Trophoblast cell (in vitro differentiated cells and primary cell): ENCODE measurements around the gene FHOD3.
A peak's percentile ranks its signal among the peaks of the same experiment; 100 is the strongest.

ENCODE experiments used
- DNase-seq, 2 donors: peaks; one replicate each; pipeline ENCODE4 v3.0.0-alpha.2; 2016
- H2AFZ ChIP-seq: 2 replicates; pipeline ENCODE4 v1.6.1; 2013; ENCODE audit warnings: low read length, moderate library complexity, mild to moderate bottlenecking; ENCODE audit not compliant: insufficient read depth, poor library complexity
- H2AK5ac ChIP-seq: 2 replicates; pipeline ENCODE4 v1.6.1; 2013; ENCODE audit warnings: mild to moderate bottlenecking, low read length
- H2BK120ac ChIP-seq: 2 replicates; pipeline ENCODE4 v1.6.1; 2013; ENCODE audit warnings: low read length, mild to moderate bottlenecking, moderate library complexity; ENCODE audit not compliant: insufficient read depth, poor library complexity
- H2BK12ac ChIP-seq: 2 replicates; pipeline ENCODE4 v1.6.1; 2013; ENCODE audit warnings: mild to moderate bottlenecking, low read length, moderate library complexity
- H2BK5ac ChIP-seq: 2 replicates; pipeline ENCODE4 v1.6.1; 2013; ENCODE audit warnings: low read length, low read depth, moderate library complexity, mild to moderate bottlenecking; ENCODE audit not compliant: poor library complexity
- H3K14ac ChIP-seq: 2 replicates; pipeline ENCODE4 v1.6.1; 2013; ENCODE audit warnings: mild to moderate bottlenecking, low read length
- H3K18ac ChIP-seq: 2 replicates; pipeline ENCODE4 v1.6.1; 2013; ENCODE audit warnings: mild to moderate bottlenecking, low read length
- H3K23ac ChIP-seq: 2 replicates; pipeline ENCODE4 v1.6.1; 2013; ENCODE audit warnings: low read length
- H3K27ac ChIP-seq: 2 replicates; pipeline ENCODE4 v1.5.1; 2013; ENCODE audit warnings: low read depth, mild to moderate bottlenecking, inconsistent platforms, low read length, moderate library complexity
- H3K27me3 ChIP-seq: 2 replicates; pipeline ENCODE4 v1.6.1; 2013; ENCODE audit warnings: inconsistent platforms, mild to moderate bottlenecking, low read length, moderate library complexity; ENCODE audit not compliant: insufficient read depth
- H3K36me3 ChIP-seq, 2 experiments: 1 replicate in 1 of 2; 2 replicates in 1 of 2; pipeline ENCODE4 v1.6.1; 2013; ENCODE audit warnings: low read length in 2 of 2, mild to moderate bottlenecking in 2 of 2, moderate library complexity in 1 of 2; ENCODE audit not compliant: insufficient read depth in 2 of 2, control insufficient read depth in 1 of 2
- H3K4ac ChIP-seq: 2 replicates; pipeline ENCODE4 v1.6.1; 2013; ENCODE audit warnings: low read depth, mild to moderate bottlenecking, low read length, moderate library complexity
- H3K4me1 ChIP-seq, 2 experiments: 1 replicate in 1 of 2; 2 replicates in 1 of 2; pipeline ENCODE4 v1.6.1; 2013; ENCODE audit warnings: low read length in 2 of 2, mild to moderate bottlenecking in 2 of 2, moderate library complexity in 1 of 2; ENCODE audit not compliant: insufficient read depth in 2 of 2, control insufficient read depth in 1 of 2
- H3K4me2 ChIP-seq: 2 replicates; pipeline ENCODE4 v1.6.1; 2013; ENCODE audit warnings: inconsistent platforms, mild to moderate bottlenecking, low read length, moderate library complexity
- H3K4me3 ChIP-seq: 2 replicates; pipeline ENCODE4 v1.5.1; 2013; ENCODE audit warnings: mild to moderate bottlenecking, low read depth, low read length, inconsistent platforms
- H3K79me1 ChIP-seq: one replicate; pipeline ENCODE4 v1.6.1; 2013; ENCODE audit warnings: low read length
- H3K79me2 ChIP-seq: 2 replicates; pipeline ENCODE4 v1.6.1; 2013; ENCODE audit warnings: low read length, mild to moderate bottlenecking; ENCODE audit not compliant: control insufficient read depth, insufficient read depth, poor library complexity
- H3K9ac ChIP-seq: 2 replicates; pipeline ENCODE4 v1.6.1; 2013; ENCODE audit warnings: mild to moderate bottlenecking, low read length
- H3K9me3 ChIP-seq: 2 replicates; pipeline ENCODE4 v1.6.1; 2013; ENCODE audit warnings: low read depth, mild to moderate bottlenecking, control low read depth, inconsistent platforms, low read length; ENCODE audit not compliant: insufficient read depth
- H4K12ac ChIP-seq: 2 replicates; pipeline ENCODE4 v1.6.1; 2013; ENCODE audit warnings: low read depth, mild to moderate bottlenecking, low read length, moderate library complexity
- H4K8ac ChIP-seq: 2 replicates; pipeline ENCODE4 v1.6.1; 2013; ENCODE audit warnings: low read depth, mild to moderate bottlenecking, low read length, moderate library complexity
- H4K91ac ChIP-seq: one replicate; pipeline ENCODE4 v1.6.1; 2013; ENCODE audit warnings: low read depth, mild to moderate bottlenecking, low read length, moderate library complexity
- WGBS: extraction: QIAGEN DNeasy Blood & Tissue Kit; methylation state at CpG from one replicate; pipeline ENCODE4 v1.1.7; 2013; ENCODE audit warnings: missing lambda C conversion rate; ENCODE audit not compliant: insufficient read length, insufficient coverage; ENCODE audit errors: extremely low coverage; 5-methylcytosine and 5-hydroxymethylcytosine counted together

The FHOD3 gene

DNA sequence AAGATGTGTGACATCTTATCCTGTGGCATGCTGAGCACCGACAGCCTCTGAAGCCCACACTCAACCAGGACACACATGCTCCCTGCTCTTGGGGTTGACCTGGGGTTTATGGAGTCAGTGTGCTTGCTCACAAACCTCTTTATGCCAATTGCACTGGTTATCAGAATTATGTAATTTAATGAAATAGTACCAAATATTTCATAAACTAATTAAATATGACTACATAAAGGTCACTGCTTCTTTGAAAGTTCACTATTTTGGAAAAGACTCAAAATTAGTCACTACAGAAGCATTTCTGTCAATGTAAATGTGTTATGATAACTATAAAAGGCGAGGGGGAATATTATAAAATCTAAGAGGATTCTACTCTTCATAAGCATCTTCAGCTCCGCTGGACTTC is 76.7 kb downstream of the FHOD3 start:
- DNase-seq = no peak
- Histone ChIP-seq H3K36me3 (peaks cover 7 to 9% of the 10 kb centered on the region in 2 experiments), H3K79me2 (no peaks in the 10 kb centered on the region), H3K4me1 (peaks cover 23 to 24% of the 10 kb centered on the region in 2 experiments), H2BK5ac (no peak overlapping the region), H3K79me1 (peaks cover 11% of the 10 kb centered on the region), H3K18ac (no peak overlapping the region), H4K12ac (no peak overlapping the region), H3K9me3 (peaks cover 3% of the 10 kb centered on the region), H2AK5ac (no peak overlapping the region), H2BK12ac (no peak overlapping the region), H3K23ac (no peak overlapping the region), H4K91ac (no peak overlapping the region), H3K27ac (no peak overlapping the region), H3K27me3 (no peaks in the 10 kb centered on the region), H2AFZ (no peak overlapping the region), H3K4ac (no peak overlapping the region), H3K4me3 (no peak overlapping the region), H3K14ac (no peak overlapping the region), H4K8ac (no peak overlapping the region), H2BK120ac (no peak overlapping the region), H3K9ac (no peak overlapping the region), H3K4me2 (no peak overlapping the region)
- no CpG with 5 or more reads among the region's 3 CpGs for WGBS

DNA sequence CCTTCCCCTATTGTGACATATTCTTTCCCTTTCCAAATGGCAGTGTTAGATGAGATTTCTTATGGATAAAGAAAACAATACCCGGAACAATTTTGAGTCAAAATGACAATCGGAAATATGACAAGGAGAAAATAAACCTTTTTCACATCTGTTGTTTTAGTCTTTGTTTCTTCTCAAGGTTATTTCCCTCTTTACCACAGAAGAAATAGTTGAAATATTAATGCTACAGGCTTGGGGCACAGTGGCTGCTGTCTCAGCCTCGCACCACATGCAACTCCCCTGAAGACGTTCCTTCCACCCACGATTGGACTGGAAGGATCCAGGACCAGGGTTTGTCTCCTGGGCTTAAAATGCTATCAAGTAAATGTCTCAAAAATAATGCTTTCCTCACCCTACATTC is 77.6 kb downstream of the FHOD3 start:
- no peaks in the 10 kb centered on the region for H3K27me3 ChIP-seq
- no peak overlapping the region for H3K9ac ChIP-seq
- no peak overlapping the region for H4K12ac ChIP-seq
- H3K79me1 ChIP-seq = peaks cover 11% of the 10 kb centered on the region
- no peak overlapping the region for H4K8ac ChIP-seq
- H3K14ac ChIP-seq = no peak overlapping the region
- H3K18ac ChIP-seq = no peak overlapping the region
- H2BK120ac ChIP-seq = no peak overlapping the region
- H2BK5ac ChIP-seq = no peak overlapping the region
- H2BK12ac ChIP-seq = no peak overlapping the region
- H3K23ac ChIP-seq = no peak overlapping the region
- H3K4me2 ChIP-seq = no peak overlapping the region
- peaks cover 3% of the 10 kb centered on the region for H3K9me3 ChIP-seq
- H3K36me3 ChIP-seq = peaks cover 4 to 6% of the 10 kb centered on the region in 2 experiments
- no peaks in the 10 kb centered on the region for H3K79me2 ChIP-seq
- H3K4me1 ChIP-seq = peaks cover 23 to 27% of the 10 kb centered on the region in 2 experiments
- WGBS = no CpG with 5 or more reads among the region's 5 CpGs
- H2AFZ ChIP-seq = no peak overlapping the region
- H2AK5ac ChIP-seq = no peak overlapping the region
- no peak overlapping the region for H3K27ac ChIP-seq
- no peak overlapping the region for H4K91ac ChIP-seq
- no peak overlapping the region for H3K4ac ChIP-seq
- DNase-seq = peak in 1 of 2 donors; percentile 39
- no peak overlapping the region for H3K4me3 ChIP-seq

DNA sequence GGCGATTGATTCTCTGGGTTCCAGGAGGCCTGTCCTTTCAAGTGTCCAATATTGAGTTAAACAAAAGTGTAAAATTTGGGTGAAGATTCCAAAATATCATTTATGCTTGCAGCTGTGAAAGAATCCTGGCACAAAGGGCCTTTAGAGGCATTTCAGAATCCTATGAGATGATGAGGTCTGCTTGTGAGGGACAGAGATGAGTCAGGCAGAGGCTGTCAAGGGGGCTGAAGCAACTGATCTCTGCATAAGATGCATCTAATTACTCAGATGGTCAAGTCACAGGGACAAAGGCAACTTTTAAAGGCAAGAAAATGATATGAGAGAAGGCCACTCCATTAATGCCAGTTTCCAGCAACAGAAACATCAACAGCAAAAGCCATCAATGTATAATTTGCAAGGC is 78.8 kb downstream of the FHOD3 start:
- WGBS = no CpG with 5 or more reads among the region's 1 CpG
- Histone ChIP-seq H3K9me3 (peaks cover 3% of the 10 kb centered on the region), H3K18ac (no peak overlapping the region), H3K79me1 (peaks cover 18% of the 10 kb centered on the region), H2BK5ac (no peak overlapping the region), H3K4me2 (no peak overlapping the region), H3K23ac (no peak overlapping the region), H3K4me3 (no peak overlapping the region), H3K9ac (no peak overlapping the region), H3K79me2 (peaks cover 4% of the 10 kb centered on the region), H2BK12ac (no peak overlapping the region), H4K8ac (no peak overlapping the region), H3K36me3 (peaks cover 5 to 6% of the 10 kb centered on the region in 2 experiments), H2BK120ac (no peak overlapping the region), H3K14ac (no peak overlapping the region), H4K12ac (no peak overlapping the region), H2AFZ (no peak overlapping the region), H3K27me3 (no peaks in the 10 kb centered on the region), H4K91ac (no peak overlapping the region), H3K27ac (no peak overlapping the region), H3K4me1 (peaks cover 31 to 35% of the 10 kb centered on the region in 2 experiments), H3K4ac (no peak overlapping the region), H2AK5ac (no peak overlapping the region)
- DNase-seq = no peak

DNA sequence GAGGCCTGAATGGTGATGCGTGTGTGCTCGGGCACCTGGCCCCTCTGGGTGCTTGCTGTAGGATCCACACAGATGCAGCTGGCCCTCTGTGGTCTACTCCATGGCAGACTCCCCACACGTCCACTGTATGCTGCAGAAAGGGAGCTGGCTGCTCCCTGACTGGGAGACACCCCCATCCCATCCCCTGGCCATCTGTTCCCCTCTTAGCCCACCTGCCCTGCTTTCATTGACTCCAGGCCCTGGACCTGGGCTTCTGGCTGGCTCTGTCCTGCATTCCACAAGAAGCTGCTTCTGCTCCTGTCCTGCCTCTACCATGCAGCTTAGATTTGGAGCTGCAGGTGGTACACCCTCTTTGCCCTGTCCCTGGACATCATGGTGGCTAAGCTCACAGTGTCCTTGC is 80.1 kb downstream of the FHOD3 start:
- peaks cover 3 to 6% of the 10 kb centered on the region in 2 experiments for H3K36me3 ChIP-seq
- H4K91ac ChIP-seq = peak overlapping the region; percentile 49
- peaks cover 3% of the 10 kb centered on the region for H3K9me3 ChIP-seq
- WGBS = no CpG with 5 or more reads among the region's 3 CpGs
- H3K23ac ChIP-seq = no peak overlapping the region
- peak overlapping the region; percentile 17 for H4K8ac ChIP-seq
- peak overlapping the region; percentile 79 for H3K18ac ChIP-seq
- peak overlapping the region; percentile 68 for H2BK12ac ChIP-seq
- peaks cover 37 to 42% of the 10 kb centered on the region in 2 experiments for H3K4me1 ChIP-seq
- H2BK5ac ChIP-seq = peak overlapping the region; percentile 3
- no peak overlapping the region for H3K9ac ChIP-seq
- peak overlapping the region; percentile 40 for H3K27ac ChIP-seq
- H3K79me2 ChIP-seq = peaks cover 6% of the 10 kb centered on the region
- no peak for DNase-seq
- peak overlapping the region; percentile 8 for H3K14ac ChIP-seq
- no peak overlapping the region for H3K4ac ChIP-seq
- H4K12ac ChIP-seq = no peak overlapping the region
- no peak overlapping the region for H2AFZ ChIP-seq
- H2AK5ac ChIP-seq = peak overlapping the region; percentile 6
- peak overlapping the region; percentile 45 for H2BK120ac ChIP-seq
- H3K79me1 ChIP-seq = peaks cover 26% of the 10 kb centered on the region
- no peak overlapping the region for H3K4me3 ChIP-seq
- no peaks in the 10 kb centered on the region for H3K27me3 ChIP-seq
- no peak overlapping the region for H3K4me2 ChIP-seq
